GM21786 (cell line): ENCODE measurements around the gene ACTA2.

Experiments
- ATAC-seq: cut with Tn5 transposase; IDR thresholded peaks from one replicate; pipeline ENCODE4 v1.9.1; 2021; ENCODE audit not compliant: unreplicated experiment

Gene ACTA2

DNA sequence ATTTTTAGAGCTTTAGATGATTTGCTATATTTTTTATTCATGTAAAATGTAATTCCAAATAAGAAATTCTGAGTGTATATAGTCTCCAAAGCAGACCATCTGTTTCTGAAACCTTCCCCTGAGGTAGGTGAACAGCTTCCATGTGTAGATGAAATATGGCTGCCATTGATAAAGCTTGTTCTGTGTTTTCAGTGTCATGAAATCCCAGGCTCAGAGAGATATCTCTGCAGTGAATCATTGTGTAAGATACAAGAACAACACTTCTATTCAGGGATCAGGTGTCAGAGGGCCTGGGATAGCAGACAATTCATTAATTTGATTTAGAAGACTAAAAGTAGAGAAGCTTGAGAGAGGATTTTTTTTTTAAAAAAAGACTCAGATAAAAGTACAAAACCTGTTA lies 29.1 kb downstream of the ACTA2 start:
- no peak for ATAC-seq

DNA sequence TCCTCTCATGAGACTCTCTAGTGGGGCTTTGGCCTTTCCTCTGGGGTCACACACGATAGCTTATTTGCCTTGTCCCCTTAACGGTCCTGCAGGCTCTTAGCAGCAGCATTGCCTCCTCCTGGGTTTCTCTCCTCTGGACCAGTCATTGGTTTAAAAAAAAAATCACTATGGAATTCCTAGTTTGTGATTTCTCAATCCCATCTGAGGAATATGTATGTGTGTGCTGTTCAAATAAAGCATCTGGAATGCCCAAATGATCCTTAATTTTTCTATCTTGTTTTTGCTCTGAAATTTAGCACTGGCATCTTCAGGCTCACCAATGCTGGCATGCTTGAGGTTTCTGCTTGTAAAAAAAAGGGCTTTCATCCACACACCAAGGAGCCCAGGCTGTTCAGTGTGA lies 30.5 kb downstream of the ACTA2 start:
- no peak for ATAC-seq

DNA sequence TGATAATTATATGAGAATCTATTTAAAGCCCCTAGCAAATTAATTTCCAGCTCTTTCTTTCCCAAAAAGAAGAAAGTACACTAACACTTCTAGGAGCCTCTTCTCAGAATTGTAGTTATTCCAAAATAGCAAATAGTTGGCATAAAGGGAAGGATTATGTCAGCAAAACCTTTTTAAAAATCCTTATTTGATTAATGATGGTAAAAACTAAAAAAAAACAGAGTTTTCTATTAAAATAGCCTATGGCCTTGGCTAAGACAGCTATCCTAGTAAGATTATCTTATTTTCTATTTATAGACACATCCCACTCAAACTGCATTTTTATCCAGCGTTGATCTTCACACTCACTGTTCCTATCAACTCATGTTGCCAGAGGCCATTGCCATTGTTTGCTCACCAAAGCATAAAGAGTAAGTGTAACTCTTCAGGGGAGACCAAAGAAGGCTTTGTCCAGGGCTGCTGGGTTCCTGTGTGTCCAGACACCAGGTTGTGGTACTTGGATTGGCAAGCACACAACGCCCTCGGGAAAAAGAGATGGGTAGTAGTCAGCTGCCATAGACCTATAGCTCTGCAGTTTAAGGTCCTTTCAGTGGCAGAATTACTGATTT lies 31.5 kb downstream of the ACTA2 start:
- no peak for ATAC-seq

DNA sequence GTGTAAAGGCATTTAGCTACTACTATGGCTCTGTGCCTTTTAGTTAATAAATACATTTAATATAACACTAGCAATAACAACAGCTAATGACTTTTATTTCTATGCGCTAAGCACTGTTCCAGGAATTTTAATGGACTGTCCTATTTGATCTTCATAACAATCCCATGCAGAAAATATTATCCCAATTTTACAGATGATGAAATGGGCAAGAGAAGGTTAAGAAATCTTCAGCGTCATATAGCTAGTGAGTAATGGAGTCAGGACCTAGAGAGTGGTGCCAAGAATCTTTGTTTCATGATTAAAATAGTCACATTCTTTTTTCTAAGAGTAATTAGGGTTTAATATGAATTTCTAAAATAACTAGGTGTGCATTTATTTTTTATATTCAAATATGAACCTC lies 32.4 kb downstream of the ACTA2 start:
- no peak for ATAC-seq

DNA sequence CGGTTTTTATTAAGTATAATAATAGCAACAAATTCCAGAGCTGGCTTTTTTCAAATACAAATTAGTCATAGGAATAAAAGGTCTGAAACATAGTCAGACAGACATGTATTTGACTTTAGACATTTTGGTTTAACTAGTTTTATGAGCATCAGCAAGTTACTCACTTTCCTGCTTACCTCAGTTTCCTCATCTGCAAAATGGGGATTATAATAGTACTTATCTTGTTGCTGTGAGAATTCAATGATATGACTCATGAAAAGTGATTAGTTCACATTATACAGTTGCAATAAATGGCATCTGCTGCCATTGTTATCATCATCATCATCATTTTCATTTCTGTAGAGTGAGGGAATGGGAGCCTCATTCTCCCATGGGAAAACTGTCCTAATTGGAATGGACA lies 33.5 kb downstream of the ACTA2 start:
- ATAC-seq, result no peak

DNA sequence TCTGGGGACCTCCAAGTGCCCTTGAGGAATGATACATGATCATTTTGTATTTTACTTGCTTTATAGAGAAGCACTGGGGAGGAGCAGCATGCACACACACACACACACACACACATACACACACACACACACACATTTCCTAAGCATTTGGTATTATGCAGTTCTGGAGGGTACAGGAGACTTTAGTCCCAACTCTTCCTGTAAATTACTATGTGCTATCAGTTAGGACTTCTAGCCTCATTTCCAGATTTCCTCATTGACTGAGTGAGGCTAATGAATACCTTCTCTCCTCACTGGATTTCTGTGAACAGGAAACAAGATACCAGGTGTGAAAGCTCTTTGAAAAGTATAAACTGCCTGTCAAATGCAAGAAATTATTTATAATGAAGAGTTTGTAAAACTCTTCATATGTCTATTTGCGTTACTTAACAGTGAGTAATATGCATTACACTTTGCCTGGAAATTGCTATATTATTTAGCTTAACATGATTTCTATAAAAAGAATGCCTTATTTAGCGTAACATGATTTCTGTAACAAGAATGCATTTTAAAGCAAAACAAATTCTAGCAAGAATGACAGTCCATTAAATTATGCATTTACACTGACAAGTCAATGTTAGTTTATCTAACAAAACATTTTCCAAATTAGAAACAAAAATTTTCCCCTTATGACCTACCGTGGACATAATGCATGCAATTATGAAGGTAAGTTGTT lies 34.2 kb downstream of the ACTA2 start:
- no peak for ATAC-seq

DNA sequence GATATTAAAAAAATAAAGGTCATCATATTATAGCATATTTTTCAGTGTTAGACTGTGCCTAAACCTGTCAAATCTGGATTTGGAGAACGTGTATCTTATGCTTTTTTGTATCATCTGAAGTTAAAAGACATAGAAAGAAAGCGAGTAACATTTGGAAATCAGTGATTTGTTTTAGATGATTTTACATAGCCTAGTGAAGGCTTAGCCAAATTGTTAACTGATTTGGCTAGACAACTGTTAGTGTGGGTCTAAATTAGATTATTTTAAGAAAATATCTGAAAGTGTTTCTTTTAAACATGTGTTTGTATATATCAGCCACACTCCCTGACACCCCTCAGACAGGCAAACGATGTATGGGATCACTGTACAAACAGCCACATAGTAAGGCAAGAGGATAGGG lies 35.6 kb downstream of the ACTA2 start:
- no peak for ATAC-seq

DNA sequence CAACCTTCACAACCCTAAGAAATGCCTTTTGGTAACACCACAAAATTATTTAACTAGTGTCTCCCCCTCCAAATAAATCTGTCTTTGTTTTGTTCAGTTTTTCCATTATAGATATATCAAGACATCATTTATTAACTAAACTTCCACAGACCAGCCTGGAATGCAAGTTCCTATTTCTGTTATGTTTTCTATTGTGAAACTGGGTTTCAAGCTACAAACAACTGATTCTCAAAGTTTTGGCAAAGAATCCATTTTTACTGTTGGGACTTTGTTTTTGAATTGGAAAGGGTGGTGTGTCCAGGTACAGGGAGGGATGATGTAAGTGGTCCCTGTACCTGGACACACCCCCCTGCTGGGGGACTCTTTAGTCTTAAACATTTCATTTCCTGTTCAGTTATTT lies 36.3 kb downstream of the ACTA2 start:
- no peak for ATAC-seq

DNA sequence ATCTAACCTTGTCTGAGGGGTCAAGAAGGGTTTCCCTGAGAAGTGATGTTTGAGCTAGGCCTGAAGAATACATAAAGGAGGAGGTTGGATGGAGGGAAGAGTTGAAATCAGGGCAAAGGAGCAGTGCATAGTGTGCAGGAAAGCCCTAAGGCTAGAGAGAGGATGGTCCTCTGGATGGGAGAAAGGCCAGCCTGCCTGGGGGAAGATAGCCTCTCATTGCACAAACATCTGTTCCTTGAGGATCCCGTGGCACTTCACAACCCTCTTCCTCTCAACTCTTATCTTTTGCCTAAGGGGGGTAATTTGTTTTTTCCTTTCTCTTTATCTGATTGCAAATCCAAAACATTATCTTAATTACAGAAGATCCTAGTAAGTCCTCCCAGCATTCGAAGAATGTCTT lies 36.8 kb downstream of the ACTA2 start:
- ATAC-seq, result no peak

DNA sequence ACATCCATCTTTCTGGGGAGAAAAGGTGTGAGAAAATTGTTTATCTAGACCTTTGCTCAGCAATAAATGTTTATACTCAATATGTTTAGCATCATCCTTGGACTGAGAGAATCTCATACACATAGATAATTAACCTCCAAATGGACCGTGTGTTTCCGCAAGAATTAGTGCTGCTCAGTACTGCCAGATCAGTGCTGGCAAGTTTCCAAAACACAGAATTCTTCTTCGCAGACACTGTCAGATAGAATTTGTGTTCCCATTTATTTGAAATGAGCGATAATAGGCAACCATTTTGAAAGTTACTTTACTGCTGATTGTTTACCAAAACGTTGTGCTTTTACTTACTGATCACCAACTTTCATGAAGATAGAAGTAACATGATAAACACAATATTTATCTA lies 38.8 kb downstream of the ACTA2 start:
- no peak for ATAC-seq

DNA sequence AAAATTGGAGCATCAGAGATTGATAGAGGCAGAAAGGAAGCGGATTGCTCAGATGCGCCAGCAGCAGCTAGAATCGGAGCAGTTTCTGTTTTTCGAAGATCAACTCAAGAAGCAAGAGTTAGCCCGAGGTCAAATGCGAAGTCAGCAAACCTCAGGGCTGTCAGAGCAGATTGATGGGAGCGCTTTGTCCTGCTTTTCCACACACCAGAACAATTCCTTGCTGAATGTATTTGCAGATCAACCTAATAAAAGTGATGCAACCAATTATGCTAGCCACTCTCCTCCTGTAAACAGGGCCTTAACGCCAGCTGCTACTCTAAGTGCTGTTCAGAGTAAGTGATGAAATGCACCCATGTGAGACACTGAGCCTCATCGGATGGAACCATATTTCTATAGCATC lies 39.4 kb downstream of the ACTA2 start:
- ATAC-seq, result no peak

DNA sequence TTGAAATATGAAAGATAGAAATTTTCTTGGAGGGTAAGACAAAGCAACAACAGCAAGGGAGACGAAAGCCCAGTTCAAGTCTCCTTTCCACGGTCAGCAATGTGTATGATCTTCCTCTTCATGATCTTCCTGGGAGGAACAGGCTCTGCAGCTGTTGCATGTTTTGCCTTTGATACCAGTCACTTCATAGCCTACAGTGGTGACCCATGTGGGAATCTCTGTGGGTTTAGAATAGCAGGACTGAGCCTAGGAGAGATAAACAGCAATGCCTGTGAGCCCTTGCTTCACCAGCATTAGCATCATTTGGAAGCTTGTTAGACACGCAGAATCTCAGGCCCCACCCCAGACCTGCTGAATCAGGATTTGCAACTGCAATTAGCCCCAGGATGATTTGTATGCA lies 40.7 kb downstream of the ACTA2 start:
- no peak for ATAC-seq

DNA sequence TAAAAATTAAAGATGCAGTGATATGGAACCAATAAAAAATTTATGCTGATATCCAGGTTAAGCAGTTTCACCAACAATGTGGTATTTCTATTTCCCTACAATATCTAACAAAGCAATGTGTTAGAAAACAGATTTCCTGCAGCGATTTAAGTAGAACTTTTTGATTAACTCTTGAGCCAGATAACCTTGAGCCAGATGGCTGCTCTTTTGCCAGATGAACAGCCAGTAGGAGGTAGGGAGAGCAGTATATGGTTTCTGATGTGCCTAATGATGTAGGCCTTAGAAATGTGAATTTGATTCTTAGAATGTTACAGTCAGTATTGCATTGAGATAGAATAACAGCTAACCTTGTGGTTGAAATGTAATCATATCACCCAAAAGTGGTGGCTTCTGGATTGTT lies 41.5 kb downstream of the ACTA2 start:
- no peak for ATAC-seq

DNA sequence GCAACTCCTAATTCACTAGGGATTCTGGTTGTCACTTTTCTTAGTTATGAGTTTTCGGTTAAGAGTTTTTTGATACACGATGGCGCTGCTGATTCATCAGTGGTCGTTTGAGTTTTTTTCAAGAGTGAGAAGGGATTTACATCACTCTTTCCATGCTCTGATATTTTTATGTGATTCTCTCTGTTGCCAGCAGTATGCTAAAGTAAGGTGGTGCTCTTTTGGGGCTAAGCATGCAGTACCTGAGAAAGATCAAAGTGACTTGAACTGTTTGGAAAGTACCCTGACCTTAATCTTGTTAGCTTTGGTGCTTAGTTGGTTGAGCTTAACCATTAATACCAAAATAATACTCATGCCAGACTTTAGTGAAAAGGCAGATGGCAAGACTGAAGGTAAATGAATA lies 44.4 kb downstream of the ACTA2 start:
- no peak for ATAC-seq

DNA sequence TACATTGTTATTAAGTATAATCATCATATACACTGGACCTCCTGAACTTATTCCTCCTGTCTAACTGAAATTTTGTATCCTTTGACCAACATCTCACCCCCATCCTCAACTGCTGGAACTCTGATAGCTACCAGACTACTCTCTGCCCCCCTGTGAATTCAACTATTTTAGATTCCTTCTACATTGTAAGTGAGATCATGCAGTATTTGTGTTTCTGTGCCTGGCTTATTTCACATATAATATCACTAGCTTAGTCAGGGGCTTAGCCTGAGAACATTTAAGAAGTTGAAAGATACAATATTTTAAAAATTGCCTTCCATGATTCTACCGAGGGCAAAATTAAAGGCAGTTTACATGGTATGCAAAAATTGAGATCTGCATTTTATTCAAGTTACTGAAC lies 45.7 kb downstream of the ACTA2 start:
- ATAC-seq, result no peak

DNA sequence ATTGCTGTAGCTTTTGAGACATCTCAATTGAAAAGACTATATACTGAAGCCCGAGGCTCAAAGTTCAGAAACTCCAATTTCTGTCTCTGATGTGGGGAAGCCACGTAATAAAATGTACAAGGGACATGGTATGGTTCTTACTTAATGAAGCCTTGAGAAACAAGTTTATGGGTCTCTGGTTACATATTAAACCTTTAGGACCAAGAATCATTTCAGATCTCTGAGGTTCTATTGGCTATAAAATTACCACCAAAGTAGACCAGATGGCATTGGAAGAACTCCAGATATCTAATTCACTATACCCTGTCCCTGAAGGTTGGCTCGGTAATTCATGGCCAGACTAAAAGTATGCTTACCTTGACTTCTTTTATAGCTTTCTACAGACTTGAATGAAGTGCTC lies 48.9 kb downstream of the ACTA2 start:
- ATAC-seq, result no peak

DNA sequence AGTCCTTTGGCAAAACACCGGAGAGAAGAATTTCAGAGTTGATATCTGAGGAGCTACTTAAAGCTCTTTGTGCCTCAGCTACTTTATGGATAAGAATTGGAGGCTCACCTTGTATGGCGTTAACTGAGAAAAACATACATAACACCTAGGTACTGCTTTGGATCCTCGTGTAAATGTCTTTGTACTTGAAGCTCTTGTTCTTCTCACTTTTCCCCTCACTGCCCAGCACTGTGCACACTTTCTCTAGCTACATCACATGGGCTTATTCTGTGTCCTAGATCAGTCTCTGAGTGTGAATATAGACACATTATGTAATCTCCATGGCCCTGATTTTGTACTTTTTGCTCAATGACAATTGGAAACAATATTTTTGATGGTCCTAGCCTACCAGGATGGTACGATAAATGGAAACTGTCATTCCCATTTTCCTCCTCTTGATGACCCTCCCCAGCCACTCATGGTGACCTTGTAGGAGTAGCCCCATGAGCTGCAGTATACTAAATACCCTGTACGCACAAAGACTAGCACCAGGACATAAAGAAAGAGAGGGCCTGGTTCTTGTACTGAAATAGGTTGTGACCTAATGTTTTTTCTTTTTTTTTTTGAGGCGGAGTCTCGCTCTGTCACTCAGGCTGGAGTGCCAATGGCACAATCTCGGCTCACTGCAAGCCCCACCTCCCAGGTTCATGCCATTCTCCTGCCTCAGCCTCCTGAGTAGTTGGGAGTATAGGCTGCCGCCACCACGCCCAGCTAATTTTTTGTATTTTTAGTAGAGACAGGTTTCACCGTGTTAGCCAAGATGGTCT lies 50.4 kb downstream of the ACTA2 start:
- ATAC-seq, result peak; percentile 48

DNA sequence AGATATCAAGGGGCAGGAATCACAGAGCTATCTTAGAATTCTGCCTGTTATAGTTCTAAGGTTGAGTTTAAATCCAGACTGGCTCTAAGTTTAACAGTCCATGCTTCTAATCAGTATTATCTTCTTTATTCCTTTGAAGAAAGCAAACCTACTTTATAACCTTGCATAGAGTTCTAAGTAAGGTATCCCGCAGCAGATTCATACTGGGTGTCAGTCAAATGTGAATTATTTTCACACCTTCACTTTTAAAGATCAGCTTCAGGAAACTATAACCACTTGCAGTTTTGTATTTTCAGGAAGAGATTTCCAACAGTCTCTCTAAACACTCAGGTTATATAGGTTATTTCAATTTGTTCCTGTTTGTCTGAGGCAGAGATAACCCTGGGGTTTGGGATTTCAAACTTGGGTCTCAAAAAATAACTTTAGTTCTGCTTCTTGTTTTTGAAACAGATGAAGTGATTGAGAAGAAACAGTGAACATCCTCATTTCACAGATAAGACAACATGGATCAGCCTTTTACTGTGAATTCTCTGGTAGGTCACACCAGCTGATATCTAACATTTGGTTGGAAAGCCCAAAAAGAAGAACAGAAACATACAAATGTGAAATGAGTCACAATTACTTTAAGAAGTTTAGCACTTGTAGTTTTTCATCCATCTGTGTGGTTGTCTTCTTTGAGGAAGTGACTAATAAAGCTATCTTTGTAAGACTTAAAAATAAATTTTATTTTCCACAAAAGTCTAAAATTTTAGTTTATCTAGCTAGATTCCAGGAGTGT lies 51.2 kb downstream of the ACTA2 start:
- ATAC-seq, result peak; percentile 81

DNA sequence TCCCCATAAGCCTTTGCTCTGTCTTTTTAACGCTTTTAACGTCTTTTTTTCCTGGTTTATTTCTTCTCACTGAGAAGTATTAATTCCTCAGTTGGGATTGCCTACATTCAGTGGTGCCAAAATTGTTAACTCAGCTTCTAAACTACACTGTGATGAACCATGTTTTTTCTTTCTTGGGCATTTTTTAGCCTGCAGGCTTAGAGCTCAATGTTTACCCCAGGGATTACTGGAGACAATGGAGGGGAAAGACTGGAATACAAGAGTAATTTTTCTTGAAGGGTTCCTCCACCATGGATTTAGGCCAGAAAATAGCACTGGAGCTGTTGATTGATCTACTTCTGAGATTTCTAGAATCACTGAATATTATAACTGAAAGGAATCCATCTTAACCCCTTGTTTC lies 52.7 kb downstream of the ACTA2 start:
- ATAC-seq, result no peak

DNA sequence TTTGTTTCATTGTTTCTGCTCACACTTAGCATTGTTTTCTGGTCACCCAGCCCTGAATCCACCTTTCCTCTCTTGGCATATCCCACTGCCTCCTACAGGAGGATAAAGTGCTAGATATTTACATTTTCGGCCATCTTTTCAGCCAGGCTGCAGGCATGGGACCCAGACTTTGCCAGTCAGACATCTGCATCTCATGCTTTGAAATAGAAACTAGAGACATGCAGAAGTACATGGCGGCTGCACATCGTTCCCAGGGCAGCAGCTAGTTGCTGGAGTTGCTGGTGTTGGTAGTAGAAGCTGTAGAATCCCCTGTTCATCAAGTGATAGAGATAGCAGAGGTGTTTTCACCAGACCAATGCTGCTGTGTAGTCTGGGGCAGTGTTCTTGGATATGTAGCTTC lies 53.8 kb downstream of the ACTA2 start:
- ATAC-seq, result no peak

DNA sequence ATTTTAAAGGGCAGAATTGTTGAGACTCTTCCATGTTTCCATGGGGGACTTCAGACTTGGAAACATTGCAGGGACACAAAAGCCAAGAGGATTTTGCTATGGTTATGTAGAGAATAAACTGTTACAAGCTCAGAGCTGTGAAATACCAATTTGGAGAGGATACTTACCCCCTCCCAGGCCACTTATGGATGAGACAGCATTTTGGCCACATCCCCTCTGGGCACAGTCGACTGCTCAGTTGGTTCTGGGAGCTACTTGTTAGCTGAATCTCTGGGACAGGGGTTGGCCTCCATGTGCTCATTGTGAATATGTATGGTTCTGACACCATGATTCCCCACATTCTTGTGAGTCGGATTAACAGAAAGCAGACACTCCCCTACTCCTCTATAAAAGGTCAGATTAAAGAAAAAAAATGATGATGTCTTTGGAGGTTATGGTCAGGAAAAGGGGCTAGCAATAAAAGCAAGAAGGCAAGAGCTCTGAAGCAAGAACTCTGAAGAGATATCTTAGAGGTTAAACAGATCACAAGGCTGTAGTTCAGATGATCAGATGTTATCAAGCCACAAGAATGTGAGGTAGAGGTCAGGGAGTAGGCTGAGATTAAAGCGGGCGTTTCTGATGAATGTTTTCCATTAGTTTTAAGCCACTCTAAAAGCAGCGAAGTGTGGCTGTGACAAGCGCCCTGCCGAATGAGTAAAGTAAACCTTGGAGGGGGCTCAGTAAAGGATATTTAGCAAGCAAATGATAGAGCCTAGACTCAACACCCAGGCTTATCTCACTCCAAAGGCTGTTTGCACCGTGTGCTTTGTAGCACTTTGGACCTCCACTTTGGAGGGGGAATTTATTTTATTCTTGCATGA lies 55.3 kb downstream of the ACTA2 start:
- ATAC-seq, result no peak
